Endothelial cell of hepatic sinusoid (primary cell): ENCODE measurements around the gene ISG15.
"Not testable (repeated sequence)": the region's sequence is repeated elsewhere in the genome, so short reads cannot be mapped to it uniquely, and the experiment has no call there.

Source experiments
- in situ Hi-C: cut with HindIII; loops from 2 replicates; pipeline ENCODE4 v1.10.0; 2017; ENCODE audit warnings: low sequenced_read_pairs

The ISG15 gene

GRCh38 chr1:1011396-1011949 is 1.8 kb upstream of the ISG15 start:
- in situ Hi-C loops, result no loop called here

GRCh38 chr1:1012736-1013104 is 577 bp upstream of the ISG15 start:
- in situ Hi-C loops, result not testable (repeated sequence)

- in situ Hi-C loops, result no loop called here
Measured at GRCh38 chr1:1013922-1014648, 788 bp downstream of the ISG15 start.

GRCh38 chr1:1014799-1015681 is 1.7 kb downstream of the ISG15 start:
- in situ Hi-C loops, result no loop called here

- in situ Hi-C loops, result not testable (repeated sequence)
Measured at GRCh38 chr1:1017397-1018320, 4.4 kb downstream of the ISG15 start.

GRCh38 chr1:1018321-1018685 is 5.0 kb downstream of the ISG15 start:
- in situ Hi-C loops, result not testable (repeated sequence)

- in situ Hi-C loops, result no loop called here
Measured at GRCh38 chr1:1019122-1019999, 6.1 kb downstream of the ISG15 start.

- in situ Hi-C loops, result no loop called here
Measured at GRCh38 chr1:1020000-1020404, 6.7 kb downstream of the ISG15 start, which contains the start of gene AGRN. TSS of gene AGRN (plus strand) at chr1:1020120. CDS start at chr1:1020173, 53 bp downstream.

- in situ Hi-C loops, result no loop called here
Measured at GRCh38 chr1:1020415-1021009, 7.2 kb downstream of the ISG15 start.

GRCh38 chr1:1021010-1021919 is 8.0 kb downstream of the ISG15 start:
- in situ Hi-C loops, result no loop called here

- in situ Hi-C loops, result no loop called here
Measured at GRCh38 chr1:1021920-1022259, 8.6 kb downstream of the ISG15 start.

- in situ Hi-C loops, result no loop called here
Measured at GRCh38 chr1:1022302-1023009, 9.2 kb downstream of the ISG15 start.

- in situ Hi-C loops, result no loop called here
Measured at GRCh38 chr1:1023700-1024099, 10.4 kb downstream of the ISG15 start.

- in situ Hi-C loops, result no loop called here
Measured at GRCh38 chr1:1024149-1024770, 11.0 kb downstream of the ISG15 start.

GRCh38 chr1:1024771-1025699 is 11.7 kb downstream of the ISG15 start:
- in situ Hi-C loops, result no loop called here

- in situ Hi-C loops, result no loop called here
Measured at GRCh38 chr1:1025730-1026129, 12.4 kb downstream of the ISG15 start.
